Vagina (tissue), 2 donors: ENCODE results near the gene USP10.

Experiments
- POLR2A ChIP-seq, 2 donors: fragments of 450-650 bp; IDR thresholded peaks; one replicate each; pipeline ENCODE4 v1.6.1; 2017; ENCODE audit warnings: antibody characterized with exemption in 2 of 2, mild to moderate bottlenecking in 2 of 2, moderate library complexity in 2 of 2
- POLR2AphosphoS5 ChIP-seq, 2 donors: sonication (generic); formaldehyde crosslinking; IDR thresholded peaks; one replicate each; pipeline ENCODE4 v1.9.0; 2017; ENCODE audit warnings: antibody characterized with exemption in 2 of 2, mild to moderate bottlenecking in 2 of 2, low read depth in 1 of 2; ENCODE audit not compliant: insufficient read depth in 1 of 2
- TF ChIP-seq, protein P1 (sequence below), 3 experiments: fragments of 450-650 bp in 2 of 3; fragments of 200-600 bp in 1 of 3; sonication (generic) in 1 of 3; IDR thresholded peaks; one replicate each; pipeline ENCODE4 v1.5.1; 2017 to 2019; ENCODE audit warnings: antibody characterized with exemption in 3 of 3, mild to moderate bottlenecking in 2 of 3, moderate library complexity in 2 of 3

DNA sequence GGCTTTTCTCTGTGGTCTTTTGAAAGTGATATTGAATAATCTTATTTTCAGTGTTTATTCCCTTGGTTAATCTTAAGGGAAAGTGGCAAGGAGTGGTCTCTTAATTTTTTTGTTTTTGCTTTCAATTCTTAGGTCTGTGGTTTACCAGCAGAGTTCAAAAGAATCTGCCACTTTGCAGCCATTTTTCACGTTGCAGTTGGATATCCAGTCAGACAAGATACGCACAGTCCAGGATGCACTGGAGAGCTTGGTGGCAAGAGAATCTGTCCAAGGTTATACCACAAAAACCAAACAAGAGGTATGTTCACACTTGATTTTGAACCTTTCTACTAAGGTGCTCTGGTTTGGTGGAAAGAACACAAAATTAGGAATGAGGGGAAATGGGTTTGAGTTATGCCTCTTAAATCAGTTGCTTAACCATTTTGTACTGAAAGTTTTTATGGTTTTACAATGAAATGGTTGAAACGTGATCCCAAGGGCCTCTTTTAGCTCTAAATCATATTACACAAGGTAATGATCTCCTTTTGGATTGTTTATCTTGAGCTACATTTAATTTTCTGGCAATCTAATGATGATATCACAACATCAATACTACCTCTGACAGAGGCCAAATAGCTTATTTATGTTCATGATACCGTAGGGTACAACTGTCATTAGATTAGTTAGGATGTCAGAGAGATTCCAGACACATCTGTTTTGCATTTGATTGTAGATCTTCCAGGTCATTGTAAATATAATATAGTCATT, 68.4 kb downstream of the USP10 start:
- TF ChIP-seq, protein P1, sequence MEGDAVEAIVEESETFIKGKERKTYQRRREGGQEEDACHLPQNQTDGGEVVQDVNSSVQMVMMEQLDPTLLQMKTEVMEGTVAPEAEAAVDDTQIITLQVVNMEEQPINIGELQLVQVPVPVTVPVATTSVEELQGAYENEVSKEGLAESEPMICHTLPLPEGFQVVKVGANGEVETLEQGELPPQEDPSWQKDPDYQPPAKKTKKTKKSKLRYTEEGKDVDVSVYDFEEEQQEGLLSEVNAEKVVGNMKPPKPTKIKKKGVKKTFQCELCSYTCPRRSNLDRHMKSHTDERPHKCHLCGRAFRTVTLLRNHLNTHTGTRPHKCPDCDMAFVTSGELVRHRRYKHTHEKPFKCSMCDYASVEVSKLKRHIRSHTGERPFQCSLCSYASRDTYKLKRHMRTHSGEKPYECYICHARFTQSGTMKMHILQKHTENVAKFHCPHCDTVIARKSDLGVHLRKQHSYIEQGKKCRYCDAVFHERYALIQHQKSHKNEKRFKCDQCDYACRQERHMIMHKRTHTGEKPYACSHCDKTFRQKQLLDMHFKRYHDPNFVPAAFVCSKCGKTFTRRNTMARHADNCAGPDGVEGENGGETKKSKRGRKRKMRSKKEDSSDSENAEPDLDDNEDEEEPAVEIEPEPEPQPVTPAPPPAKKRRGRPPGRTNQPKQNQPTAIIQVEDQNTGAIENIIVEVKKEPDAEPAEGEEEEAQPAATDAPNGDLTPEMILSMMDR (IDR thresholded peaks at IDR 0.05): no peak
- TF ChIP-seq POLR2A (IDR thresholded peaks at IDR 0.05) (no peak), POLR2AphosphoS5 (IDR thresholded peaks at IDR 0.05; ENCODE audit: insufficient read depth in 1 of 2, low read depth in 1 of 2) (no peak)
